GM21619 (cell line): ENCODE data around the gene TANGO6.
"Not testable (repeated sequence)": the region's sequence is repeated elsewhere in the genome, so short reads cannot be mapped to it uniquely, and the experiment has no call there.

ENCODE experiments used
- ATAC-seq: cut with Tn5 transposase; IDR thresholded peaks from one replicate; pipeline ENCODE4 v1.9.1; 2021; ENCODE audit not compliant: unreplicated experiment

TANGO6 gene

GRCh38 chr16:69114346-69114975 is 271.1 kb downstream of the TANGO6 start:
- ATAC-seq = no peak

GRCh38 chr16:69114976-69115355 is 271.6 kb downstream of the TANGO6 start:
- no peak for ATAC-seq

GRCh38 chr16:69115361-69115760 is 272.0 kb downstream of the TANGO6 start:
- no peak for ATAC-seq

GRCh38 chr16:69115837-69116236 is 272.5 kb downstream of the TANGO6 start:
- ATAC-seq = no peak

- ATAC-seq = no peak
These were observed 273.0 kb downstream of the TANGO6 start for GRCh38 chr16:69116256-69116875.

GRCh38 chr16:69116906-69117305 is 273.6 kb downstream of the TANGO6 start:
- no peak for ATAC-seq

- no peak for ATAC-seq
These were observed 275.1 kb downstream of the TANGO6 start for GRCh38 chr16:69118468-69118867.

GRCh38 chr16:69118994-69119393 is 275.7 kb downstream of the TANGO6 start:
- no peak for ATAC-seq

- no peak for ATAC-seq
These were observed 276.2 kb downstream of the TANGO6 start for GRCh38 chr16:69119536-69119935.

- no peak for ATAC-seq
These were observed 276.8 kb downstream of the TANGO6 start for GRCh38 chr16:69120096-69120664.

- ATAC-seq = no peak
These were observed 280.6 kb downstream of the TANGO6 start for GRCh38 chr16:69123910-69124309.

- not testable (repeated sequence) for ATAC-seq
These were observed 281.1 kb downstream of the TANGO6 start for GRCh38 chr16:69124406-69124805.

GRCh38 chr16:69124961-69125360 is 281.6 kb downstream of the TANGO6 start:
- not testable (repeated sequence) for ATAC-seq

- no peak for ATAC-seq
These were observed 282.9 kb downstream of the TANGO6 start for GRCh38 chr16:69126221-69126620.

- not testable (repeated sequence) for ATAC-seq
These were observed 283.5 kb downstream of the TANGO6 start for GRCh38 chr16:69126801-69127200.

- ATAC-seq = no peak
These were observed 284.7 kb downstream of the TANGO6 start for GRCh38 chr16:69127966-69128510.

- no peak for ATAC-seq
These were observed 287.1 kb downstream of the TANGO6 start for GRCh38 chr16:69130461-69130860.

GRCh38 chr16:69131167-69131838 is 288.0 kb downstream of the TANGO6 start:
- ATAC-seq = no peak

GRCh38 chr16:69131839-69132423 is 288.6 kb downstream of the TANGO6 start:
- ATAC-seq = peak; percentile 35

- peak; percentile 87 for ATAC-seq
These were observed 289.3 kb downstream of the TANGO6 start, which contains the start of the genes CHTF8 and UTP4 for GRCh38 chr16:69132424-69133252. Gene CHTF8, minus strand, starts transcription at chr16:69132588. Its CDS starts 11,130 bp downstream, at chr16:69121458. Gene UTP4, plus strand, starts transcription at chr16:69132649. Its CDS starts 811 bp downstream, at chr16:69133460.
